Muscle of leg (tissue), 11 donors: Measurements from ENCODE around the gene SVIP. TPM values are rescaled to one million over a fixed set of nuclear protein-coding genes. Genes with fewer than 3 reads are reported as not detected.

Experiments used
- DNase-seq: peaks from one replicate; pipeline ENCODE4 v3.0.0; 2013
- H3K27ac ChIP-seq: one replicate; pipeline ENCODE4 v1.5.1; 2013; ENCODE audit warnings: mild to moderate bottlenecking, low read length, control low read depth
- H3K27me3 ChIP-seq: one replicate; pipeline ENCODE4 v1.6.1; 2013; ENCODE audit warnings: low read length; ENCODE audit not compliant: control insufficient read depth, insufficient read depth
- H3K36me3 ChIP-seq: one replicate; pipeline ENCODE4 v1.6.1; 2013; ENCODE audit warnings: low read length; ENCODE audit not compliant: control insufficient read depth, insufficient read depth
- H3K4me1 ChIP-seq: one replicate; pipeline ENCODE4 v1.6.1; 2013; ENCODE audit warnings: low read length; ENCODE audit not compliant: control insufficient read depth, insufficient read depth
- H3K4me3 ChIP-seq: one replicate; pipeline ENCODE4 v1.5.1; 2013; ENCODE audit warnings: low read length, control low read depth
- H3K9me3 ChIP-seq: replicated peaks from 2 replicates; pipeline ENCODE4 v1.6.1; 2013; ENCODE audit warnings: low read depth, low read length; ENCODE audit not compliant: control insufficient read depth
- WGBS: methylation state at CpG from one replicate; pipeline ENCODE4 v1.1.5; 2013; ENCODE audit warnings: missing lambda C conversion rate; ENCODE audit not compliant: insufficient coverage; 5-methylcytosine and 5-hydroxymethylcytosine counted together
- polyA plus RNA-seq, 8 donors: library from polyadenylated mRNA; unstranded; fragments of 120-200 nt; gene quantifications; one replicate each; pipeline versions ENCODE4 v1.2.1 to v1.2.3, GENCODE V29; 2013; ENCODE audit warnings: inconsistent platforms in 1 of 8, low replicate concordance in 1 of 8; ENCODE audit not compliant: insufficient read length in 8 of 8, insufficient read depth in 1 of 8
- total RNA-seq: library from RNA; stranded (reverse); fragments of 120-200 nt; gene quantifications from one replicate; pipeline ENCODE4 v1.2.4, GENCODE V29; 2013

Gene SVIP
- total and polyA plus RNA-seq, 9 donors: 8.5 to 13.0 (median 9.5) TPM

- no peaks in the 10 kb centered on the region for H3K4me1 ChIP-seq
- H3K9me3 ChIP-seq: no peaks in the 10 kb centered on the region
- H3K27ac ChIP-seq: no peak overlapping the region
- DNase-seq: no peak
- no peak overlapping the region for H3K4me3 ChIP-seq
- 78% methylated on average over 4 of the region's 5 CpGs for WGBS
- H3K36me3 ChIP-seq: no peaks in the 10 kb centered on the region
- H3K27me3 ChIP-seq: no peaks in the 10 kb centered on the region
These were observed 54.4 kb downstream of the SVIP start for GRCh38 chr11:22775248-22775647.

GRCh38 chr11:22774716-22775115 lies 54.9 kb downstream of the SVIP start:
- 86% methylated on average over 1 of the region's 2 CpGs for WGBS
- Histone ChIP-seq H3K4me3 (no peak overlapping the region), H3K27me3 (no peaks in the 10 kb centered on the region), H3K36me3 (no peaks in the 10 kb centered on the region), H3K27ac (no peak overlapping the region), H3K4me1 (no peaks in the 10 kb centered on the region), H3K9me3 (no peaks in the 10 kb centered on the region)
- no peak for DNase-seq

DNA sequence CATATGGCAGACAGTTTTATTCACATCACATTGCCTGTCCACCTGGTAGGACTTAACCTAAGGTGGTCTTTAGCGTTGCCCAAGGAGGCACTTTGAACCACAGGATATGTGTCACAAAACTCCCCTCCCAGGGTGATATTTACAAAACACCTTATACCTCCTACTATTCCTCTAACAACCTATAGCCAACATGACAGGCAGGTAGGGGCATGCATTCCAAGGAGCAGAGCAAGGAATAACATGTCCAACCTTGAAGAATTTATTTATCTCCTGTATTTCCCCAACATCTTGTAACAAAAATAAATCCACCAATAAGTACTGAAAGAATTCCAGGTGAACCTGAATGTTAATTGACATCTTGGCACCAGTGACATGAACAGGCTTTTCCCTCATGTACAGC lies 60.5 kb downstream of the SVIP start:
- Histone ChIP-seq H3K4me3 (no peak overlapping the region), H3K27me3 (no peaks in the 10 kb centered on the region), H3K36me3 (no peaks in the 10 kb centered on the region), H3K4me1 (no peaks in the 10 kb centered on the region), H3K27ac (no peak overlapping the region), H3K9me3 (no peaks in the 10 kb centered on the region)
- no peak for DNase-seq
- WGBS: no CpG with 5 or more reads among the region's 1 CpG

Other genes with a start within 250 kb of the SVIP start
- 5.1 TPM for gene FANCF, start 204.0 kb downstream of the SVIP start, total RNA-seq
- 1 to 10 TPM; 4.0 to 7.7 (median 5.4) TPM for gene FANCF, start 204.0 kb downstream of the SVIP start, polyA plus RNA-seq
- gene GAS2, start 163.2 kb downstream of the SVIP start, total RNA-seq: 78.6 TPM
- gene GAS2, start 163.2 kb downstream of the SVIP start, polyA plus RNA-seq: 10 to 100 TPM in 7 of 8 donors, 1 to 10 TPM in 1; 8.4 to 90.1 (median 20.6) TPM
- not detected for gene CCDC179, start 30.7 kb upstream of the SVIP start, total RNA-seq
- gene CCDC179, start 30.7 kb upstream of the SVIP start, polyA plus RNA-seq: under 1 TPM in 1 of 8 donors, not detected in 7; 0.35 TPM